ENCODE results near the gene KCNJ16.

DNA sequence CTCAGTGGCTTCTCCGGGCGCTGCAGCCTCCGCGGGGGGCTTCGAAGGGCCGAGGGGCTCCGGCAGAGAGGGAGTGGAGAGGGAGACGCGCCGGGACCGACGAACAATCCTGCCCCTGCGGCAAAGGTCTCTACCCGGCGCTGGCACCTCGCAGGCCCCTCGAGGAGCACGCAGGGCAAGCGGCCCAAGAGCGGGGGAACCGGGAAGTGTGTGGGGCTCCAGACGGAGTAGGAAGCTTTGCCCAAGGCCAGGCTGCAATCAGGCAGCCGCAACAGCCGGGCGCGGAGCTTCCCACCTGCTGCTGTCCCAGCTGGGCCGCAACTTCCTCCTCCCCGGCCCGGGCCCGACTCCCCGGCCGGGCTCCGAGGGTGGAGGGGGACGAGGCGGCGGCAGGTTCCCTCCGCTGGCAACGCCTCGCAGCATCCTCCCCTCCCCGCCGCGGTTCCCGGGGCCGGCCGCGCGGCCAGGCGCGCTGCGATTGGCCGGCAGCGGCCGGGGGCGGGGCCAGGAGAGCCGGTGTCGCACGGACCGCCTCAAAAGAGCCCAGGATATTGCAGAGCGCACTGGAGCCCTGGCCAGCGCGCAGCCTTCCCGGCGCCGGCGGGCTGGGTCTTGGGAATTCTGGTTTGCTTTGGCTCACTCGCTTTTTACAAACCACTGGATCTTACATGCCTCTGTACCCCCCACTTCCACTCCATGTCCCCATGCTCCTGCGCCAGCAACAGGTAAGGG, 94.1 kb downstream of the KCNJ16 start, which contains the start of gene KCNJ2:
- TF ChIP-seq, protein P1, sequence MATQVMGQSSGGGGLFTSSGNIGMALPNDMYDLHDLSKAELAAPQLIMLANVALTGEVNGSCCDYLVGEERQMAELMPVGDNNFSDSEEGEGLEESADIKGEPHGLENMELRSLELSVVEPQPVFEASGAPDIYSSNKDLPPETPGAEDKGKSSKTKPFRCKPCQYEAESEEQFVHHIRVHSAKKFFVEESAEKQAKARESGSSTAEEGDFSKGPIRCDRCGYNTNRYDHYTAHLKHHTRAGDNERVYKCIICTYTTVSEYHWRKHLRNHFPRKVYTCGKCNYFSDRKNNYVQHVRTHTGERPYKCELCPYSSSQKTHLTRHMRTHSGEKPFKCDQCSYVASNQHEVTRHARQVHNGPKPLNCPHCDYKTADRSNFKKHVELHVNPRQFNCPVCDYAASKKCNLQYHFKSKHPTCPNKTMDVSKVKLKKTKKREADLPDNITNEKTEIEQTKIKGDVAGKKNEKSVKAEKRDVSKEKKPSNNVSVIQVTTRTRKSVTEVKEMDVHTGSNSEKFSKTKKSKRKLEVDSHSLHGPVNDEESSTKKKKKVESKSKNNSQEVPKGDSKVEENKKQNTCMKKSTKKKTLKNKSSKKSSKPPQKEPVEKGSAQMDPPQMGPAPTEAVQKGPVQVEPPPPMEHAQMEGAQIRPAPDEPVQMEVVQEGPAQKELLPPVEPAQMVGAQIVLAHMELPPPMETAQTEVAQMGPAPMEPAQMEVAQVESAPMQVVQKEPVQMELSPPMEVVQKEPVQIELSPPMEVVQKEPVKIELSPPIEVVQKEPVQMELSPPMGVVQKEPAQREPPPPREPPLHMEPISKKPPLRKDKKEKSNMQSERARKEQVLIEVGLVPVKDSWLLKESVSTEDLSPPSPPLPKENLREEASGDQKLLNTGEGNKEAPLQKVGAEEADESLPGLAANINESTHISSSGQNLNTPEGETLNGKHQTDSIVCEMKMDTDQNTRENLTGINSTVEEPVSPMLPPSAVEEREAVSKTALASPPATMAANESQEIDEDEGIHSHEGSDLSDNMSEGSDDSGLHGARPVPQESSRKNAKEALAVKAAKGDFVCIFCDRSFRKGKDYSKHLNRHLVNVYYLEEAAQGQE (IDR thresholded peaks at IDR 0.05), result no peak
- TF ChIP-seq TAF1 (conservative IDR thresholded peaks at IDR 0.05), result no peak
- no peak for TF ChIP-seq RXRA (IDR thresholded peaks at IDR 0.05)
- TF ChIP-seq JUND (IDR thresholded peaks at IDR 0.05), result no peak
- TF ChIP-seq, protein P2, sequence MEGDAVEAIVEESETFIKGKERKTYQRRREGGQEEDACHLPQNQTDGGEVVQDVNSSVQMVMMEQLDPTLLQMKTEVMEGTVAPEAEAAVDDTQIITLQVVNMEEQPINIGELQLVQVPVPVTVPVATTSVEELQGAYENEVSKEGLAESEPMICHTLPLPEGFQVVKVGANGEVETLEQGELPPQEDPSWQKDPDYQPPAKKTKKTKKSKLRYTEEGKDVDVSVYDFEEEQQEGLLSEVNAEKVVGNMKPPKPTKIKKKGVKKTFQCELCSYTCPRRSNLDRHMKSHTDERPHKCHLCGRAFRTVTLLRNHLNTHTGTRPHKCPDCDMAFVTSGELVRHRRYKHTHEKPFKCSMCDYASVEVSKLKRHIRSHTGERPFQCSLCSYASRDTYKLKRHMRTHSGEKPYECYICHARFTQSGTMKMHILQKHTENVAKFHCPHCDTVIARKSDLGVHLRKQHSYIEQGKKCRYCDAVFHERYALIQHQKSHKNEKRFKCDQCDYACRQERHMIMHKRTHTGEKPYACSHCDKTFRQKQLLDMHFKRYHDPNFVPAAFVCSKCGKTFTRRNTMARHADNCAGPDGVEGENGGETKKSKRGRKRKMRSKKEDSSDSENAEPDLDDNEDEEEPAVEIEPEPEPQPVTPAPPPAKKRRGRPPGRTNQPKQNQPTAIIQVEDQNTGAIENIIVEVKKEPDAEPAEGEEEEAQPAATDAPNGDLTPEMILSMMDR (IDR thresholded peaks at IDR 0.05; ENCODE audit: low read depth, low read length, missing input control), result no peak
- TF ChIP-seq RAD21 (IDR thresholded peaks at IDR 0.05), result no peak
- no peak for TF ChIP-seq SP1 (IDR thresholded peaks at IDR 0.05)
- no peak for TF ChIP-seq YY1 (IDR thresholded peaks at IDR 0.05)
- TF ChIP-seq FOXA1 (IDR thresholded peaks at IDR 0.05), result no peak
- TF ChIP-seq EGR1 (IDR thresholded peaks at IDR 0.05; ENCODE audit: low read depth in 2 of 2), result no peak
- TF ChIP-seq, protein P3, sequence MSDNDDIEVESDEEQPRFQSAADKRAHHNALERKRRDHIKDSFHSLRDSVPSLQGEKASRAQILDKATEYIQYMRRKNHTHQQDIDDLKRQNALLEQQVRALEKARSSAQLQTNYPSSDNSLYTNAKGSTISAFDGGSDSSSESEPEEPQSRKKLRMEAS (IDR thresholded peaks at IDR 0.05), result no peak
- no peak for TF ChIP-seq GABPA (IDR thresholded peaks at IDR 0.05 in 1 of 2, conservative IDR thresholded peaks at IDR 0.05 in 1 of 2)
- no peak for TF ChIP-seq HNF4A (conservative IDR thresholded peaks at IDR 0.05)
- TF ChIP-seq, protein P4, sequence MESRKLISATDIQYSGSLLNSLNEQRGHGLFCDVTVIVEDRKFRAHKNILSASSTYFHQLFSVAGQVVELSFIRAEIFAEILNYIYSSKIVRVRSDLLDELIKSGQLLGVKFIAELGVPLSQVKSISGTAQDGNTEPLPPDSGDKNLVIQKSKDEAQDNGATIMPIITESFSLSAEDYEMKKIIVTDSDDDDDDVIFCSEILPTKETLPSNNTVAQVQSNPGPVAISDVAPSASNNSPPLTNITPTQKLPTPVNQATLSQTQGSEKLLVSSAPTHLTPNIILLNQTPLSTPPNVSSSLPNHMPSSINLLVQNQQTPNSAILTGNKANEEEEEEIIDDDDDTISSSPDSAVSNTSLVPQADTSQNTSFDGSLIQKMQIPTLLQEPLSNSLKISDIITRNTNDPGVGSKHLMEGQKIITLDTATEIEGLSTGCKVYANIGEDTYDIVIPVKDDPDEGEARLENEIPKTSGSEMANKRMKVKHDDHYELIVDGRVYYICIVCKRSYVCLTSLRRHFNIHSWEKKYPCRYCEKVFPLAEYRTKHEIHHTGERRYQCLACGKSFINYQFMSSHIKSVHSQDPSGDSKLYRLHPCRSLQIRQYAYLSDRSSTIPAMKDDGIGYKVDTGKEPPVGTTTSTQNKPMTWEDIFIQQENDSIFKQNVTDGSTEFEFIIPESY (IDR thresholded peaks at IDR 0.05), result no peak
